ENCODE data around the gene SPTBN1. TPM values are rescaled to one million over a fixed set of nuclear protein-coding genes. Genes with fewer than 3 reads are reported as not detected.

SPTBN1 gene
- total RNA-seq, 1 donor from 2014 or later, result 214 TPM

GRCh38 chr2:54683596-54683995, 227.5 kb downstream of the SPTBN1 start:
- Mint-ChIP-seq H3K4me3 (no peak overlapping the region), H3K4me1 (ENCODE audit: unreplicated experiment) (no peaks in the 10 kb centered on the region), H3K27me3 (no peaks in the 10 kb centered on the region), H3K9me3 (no peaks in the 10 kb centered on the region), H3K27ac (no peak overlapping the region), H3K36me3 (no peaks in the 10 kb centered on the region)
- DNase-seq (ENCODE audit: extremely low spot score, unreplicated experiment), result no peak
- no peak for TF ChIP-seq CTCF (conservative IDR thresholded peaks at IDR 0.05)

GRCh38 chr2:54685263-54685775, 229.2 kb downstream of the SPTBN1 start:
- no peak for DNase-seq (ENCODE audit: extremely low spot score, unreplicated experiment)
- Mint-ChIP-seq H3K4me3 (no peak overlapping the region), H3K36me3 (no peaks in the 10 kb centered on the region), H3K27ac (no peak overlapping the region), H3K4me1 (ENCODE audit: unreplicated experiment) (no peaks in the 10 kb centered on the region), H3K27me3 (no peaks in the 10 kb centered on the region), H3K9me3 (no peaks in the 10 kb centered on the region)
- peak; percentile 29 for TF ChIP-seq CTCF (conservative IDR thresholded peaks at IDR 0.05)

GRCh38 chr2:54687595-54688152, 231.5 kb downstream of the SPTBN1 start:
- no peaks in the 10 kb centered on the region for H3K9me3 Mint-ChIP-seq
- H3K4me3 Mint-ChIP-seq, result no peak overlapping the region
- no peaks in the 10 kb centered on the region for H3K27me3 Mint-ChIP-seq
- no peak for DNase-seq (ENCODE audit: extremely low spot score, unreplicated experiment)
- no peaks in the 10 kb centered on the region for H3K36me3 Mint-ChIP-seq
- no peak for TF ChIP-seq CTCF (conservative IDR thresholded peaks at IDR 0.05)
- H3K4me1 Mint-ChIP-seq (ENCODE audit: unreplicated experiment), result no peaks in the 10 kb centered on the region
- no peak overlapping the region for H3K27ac Mint-ChIP-seq

- no peak for TF ChIP-seq CTCF (conservative IDR thresholded peaks at IDR 0.05)
- no peak for DNase-seq (ENCODE audit: extremely low spot score, unreplicated experiment)
- H3K9me3 Mint-ChIP-seq, result no peaks in the 10 kb centered on the region
- H3K27me3 Mint-ChIP-seq, result no peaks in the 10 kb centered on the region
- no peak overlapping the region for H3K4me3 Mint-ChIP-seq
- no peaks in the 10 kb centered on the region for H3K36me3 Mint-ChIP-seq
- H3K27ac Mint-ChIP-seq, result no peak overlapping the region
- no peaks in the 10 kb centered on the region for H3K4me1 Mint-ChIP-seq (ENCODE audit: unreplicated experiment)
Observed at GRCh38 chr2:54691445-54692135, 235.5 kb downstream of the SPTBN1 start.

- Mint-ChIP-seq H3K9me3 (no peaks in the 10 kb centered on the region), H3K4me3 (no peak overlapping the region), H3K27ac (no peak overlapping the region), H3K36me3 (no peaks in the 10 kb centered on the region), H3K4me1 (ENCODE audit: unreplicated experiment) (no peaks in the 10 kb centered on the region), H3K27me3 (no peaks in the 10 kb centered on the region)
- DNase-seq (ENCODE audit: extremely low spot score, unreplicated experiment), result no peak
- TF ChIP-seq CTCF (conservative IDR thresholded peaks at IDR 0.05), result no peak
Observed at GRCh38 chr2:54692556-54692955, 236.4 kb downstream of the SPTBN1 start.

All from type B pancreatic cell (in vitro differentiated cells).